Suprapubic skin (tissue), 4 donors: ENCODE measurements around the gene WDR7. TPM values are rescaled to one million over a fixed set of nuclear protein-coding genes. Genes with fewer than 3 reads are reported as not detected.

ENCODE experiments used
- DNase-seq, 2 donors: peaks; one replicate each; pipeline ENCODE4 v3.0.0-alpha.2; 2019; ENCODE audit warnings: low spot score in 2 of 2
- H3K27ac ChIP-seq: fragments of 200-600 bp; sonication (generic); one replicate; pipeline ENCODE4 v1.5.1; 2019
- H3K27me3 ChIP-seq: fragments of 200-600 bp; sonication (generic); one replicate; pipeline ENCODE4 v1.5.1; 2019
- H3K36me3 ChIP-seq: fragments of 200-600 bp; sonication (generic); one replicate; pipeline ENCODE4 v1.5.1; 2019
- H3K4me1 ChIP-seq: fragments of 200-600 bp; sonication (generic); one replicate; pipeline ENCODE4 v1.5.1; 2019
- H3K4me3 ChIP-seq: fragments of 200-600 bp; sonication (generic); one replicate; pipeline ENCODE4 v1.5.1; 2019; ENCODE audit warnings: mild to moderate bottlenecking
- H3K9me3 ChIP-seq: fragments of 200-600 bp; sonication (generic); one replicate; pipeline ENCODE4 v1.5.1; 2019
- EP300 ChIP-seq: sonication (generic); formaldehyde crosslinking; IDR thresholded peaks from one replicate; pipeline ENCODE4 v1.6.1; 2017; ENCODE audit warnings: antibody characterized with exemption
- POLR2A ChIP-seq, 2 donors: fragments of 450-650 bp; IDR thresholded peaks; one replicate each; pipeline ENCODE4 v1.6.1; 2017; ENCODE audit warnings: antibody characterized with exemption in 2 of 2, mild to moderate bottlenecking in 2 of 2, moderate library complexity in 2 of 2
- POLR2AphosphoS5 ChIP-seq, 3 donors: sonication (generic); formaldehyde crosslinking; IDR thresholded peaks; one replicate each; pipeline ENCODE4 v1.6.1; 2017; ENCODE audit warnings: antibody characterized with exemption in 3 of 3
- WGBS: methylation state at CpG from one replicate; pipeline ENCODE4 v1.1.5; 2018; 5-methylcytosine and 5-hydroxymethylcytosine counted together
- total RNA-seq, 4 donors: library from RNA; depleted of rRNA; stranded (reverse); fragments of >200 nt; gene quantifications; one replicate each; pipeline ENCODE4 v1.1.0, GENCODE V29; 2016
- TF ChIP-seq, protein P1 (sequence below), 2 donors: fragments of 200-600 bp in 1 of 2; fragments of 450-650 bp in 1 of 2; sonication (generic) in 1 of 2; IDR thresholded peaks; one replicate each; pipeline ENCODE4 v1.5.1; 2016 to 2019; ENCODE audit warnings: antibody characterized with exemption in 2 of 2, mild to moderate bottlenecking in 1 of 2, moderate library complexity in 1 of 2

Gene WDR7
- total RNA-seq, 4 donors from 2014 or later = 14.4 to 29.2 (median 20.2) TPM

DNA sequence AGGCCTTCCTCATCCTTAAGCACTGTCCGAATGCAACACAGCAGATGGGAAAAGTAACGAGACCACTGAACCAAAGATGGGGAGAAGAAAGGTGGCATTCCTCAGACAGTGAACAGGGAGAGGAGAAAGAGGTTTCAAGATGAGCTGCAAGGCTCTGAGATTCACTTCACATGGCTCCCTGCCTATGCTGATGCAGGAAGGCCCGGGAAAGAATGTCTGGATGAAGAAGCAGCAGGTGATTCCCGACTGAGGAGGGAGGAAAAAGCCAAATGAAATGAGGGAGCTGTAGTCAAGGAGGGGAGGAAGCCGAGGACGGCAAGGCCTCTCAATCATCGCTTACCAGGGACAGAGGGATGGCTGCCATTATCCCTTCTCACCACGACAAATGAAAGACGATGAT, 397.2 kb downstream of the WDR7 start:
- no peak for DNase-seq
- Histone ChIP-seq H3K27me3 (no peaks in the 10 kb centered on the region), H3K27ac (no peak overlapping the region), H3K36me3 (no peaks in the 10 kb centered on the region), H3K4me1 (no peaks in the 10 kb centered on the region), H3K4me3 (no peak overlapping the region), H3K9me3 (no peaks in the 10 kb centered on the region)
- no peak for TF ChIP-seq POLR2AphosphoS5 (IDR thresholded peaks at IDR 0.05)
- TF ChIP-seq POLR2A (IDR thresholded peaks at IDR 0.05) = no peak
- TF ChIP-seq, protein P1, sequence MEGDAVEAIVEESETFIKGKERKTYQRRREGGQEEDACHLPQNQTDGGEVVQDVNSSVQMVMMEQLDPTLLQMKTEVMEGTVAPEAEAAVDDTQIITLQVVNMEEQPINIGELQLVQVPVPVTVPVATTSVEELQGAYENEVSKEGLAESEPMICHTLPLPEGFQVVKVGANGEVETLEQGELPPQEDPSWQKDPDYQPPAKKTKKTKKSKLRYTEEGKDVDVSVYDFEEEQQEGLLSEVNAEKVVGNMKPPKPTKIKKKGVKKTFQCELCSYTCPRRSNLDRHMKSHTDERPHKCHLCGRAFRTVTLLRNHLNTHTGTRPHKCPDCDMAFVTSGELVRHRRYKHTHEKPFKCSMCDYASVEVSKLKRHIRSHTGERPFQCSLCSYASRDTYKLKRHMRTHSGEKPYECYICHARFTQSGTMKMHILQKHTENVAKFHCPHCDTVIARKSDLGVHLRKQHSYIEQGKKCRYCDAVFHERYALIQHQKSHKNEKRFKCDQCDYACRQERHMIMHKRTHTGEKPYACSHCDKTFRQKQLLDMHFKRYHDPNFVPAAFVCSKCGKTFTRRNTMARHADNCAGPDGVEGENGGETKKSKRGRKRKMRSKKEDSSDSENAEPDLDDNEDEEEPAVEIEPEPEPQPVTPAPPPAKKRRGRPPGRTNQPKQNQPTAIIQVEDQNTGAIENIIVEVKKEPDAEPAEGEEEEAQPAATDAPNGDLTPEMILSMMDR (IDR thresholded peaks at IDR 0.05) = no peak
- TF ChIP-seq EP300 = no peak
- WGBS = 71% methylated on average over 9 of the region's 9 CpGs

DNA sequence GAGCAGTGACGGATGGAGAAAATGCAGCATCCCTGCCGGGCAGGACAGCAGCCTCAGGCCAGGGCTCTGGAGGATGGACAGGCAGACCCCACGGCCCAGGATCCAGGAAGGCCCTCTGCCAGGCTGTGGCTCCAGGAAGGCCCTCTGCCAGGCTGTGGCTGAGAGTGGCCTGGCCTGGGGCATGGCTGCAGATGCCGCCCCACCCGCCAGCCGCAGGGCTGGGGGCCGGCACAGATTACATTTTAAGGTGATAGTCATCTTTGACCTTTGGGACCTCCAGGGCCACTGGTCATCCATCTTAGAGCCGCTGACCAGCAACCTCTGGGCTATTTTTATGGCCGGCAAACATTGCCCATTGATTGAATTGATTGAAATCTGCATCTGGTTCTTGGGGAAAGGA, 397.7 kb downstream of the WDR7 start:
- Histone ChIP-seq H3K4me1 (no peaks in the 10 kb centered on the region), H3K9me3 (no peaks in the 10 kb centered on the region), H3K27me3 (no peaks in the 10 kb centered on the region), H3K27ac (no peak overlapping the region), H3K4me3 (no peak overlapping the region), H3K36me3 (no peaks in the 10 kb centered on the region)
- no peak for DNase-seq
- 36% methylated on average over 3 of the region's 9 CpGs for WGBS
- TF ChIP-seq POLR2AphosphoS5 (IDR thresholded peaks at IDR 0.05) (no peak), POLR2A (IDR thresholded peaks at IDR 0.05) (no peak), EP300 (no peak)
- TF ChIP-seq, protein P1 (IDR thresholded peaks at IDR 0.05) = no peak

DNA sequence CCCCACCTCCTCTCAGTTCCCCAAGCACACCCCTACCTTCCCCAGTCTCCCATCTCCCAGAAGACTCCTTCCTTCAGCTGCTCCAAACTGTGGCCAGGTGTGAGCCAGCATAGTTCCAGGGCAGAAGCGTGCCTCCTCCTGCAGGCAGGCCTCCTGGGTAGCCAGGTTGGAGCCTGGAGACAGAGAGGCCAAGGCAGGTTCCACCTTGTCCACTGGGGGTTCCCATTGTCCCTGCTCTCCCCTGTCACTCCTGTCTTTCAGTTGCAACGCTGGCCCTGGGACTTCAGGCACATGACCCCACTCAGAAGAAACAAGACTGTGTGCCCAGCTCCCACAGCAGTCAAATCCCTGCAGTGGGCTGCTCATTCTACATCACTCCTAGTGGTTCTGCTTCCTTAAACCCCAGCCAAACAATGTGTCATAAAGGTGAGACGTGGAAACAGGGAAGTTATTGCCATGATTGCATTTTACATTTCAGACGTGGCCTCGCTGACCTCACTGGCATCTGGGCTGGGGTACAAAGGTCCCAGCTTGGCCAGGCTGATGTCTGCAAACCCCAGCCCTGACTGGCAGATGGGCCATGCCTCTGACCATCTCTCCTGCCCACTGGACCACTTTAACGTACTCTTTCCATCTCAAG, 399.3 kb downstream of the WDR7 start:
- no peaks in the 10 kb centered on the region for H3K4me1 ChIP-seq
- TF ChIP-seq POLR2A (IDR thresholded peaks at IDR 0.05) = no peak
- no peak for TF ChIP-seq POLR2AphosphoS5 (IDR thresholded peaks at IDR 0.05)
- TF ChIP-seq, protein P1 (IDR thresholded peaks at IDR 0.05) = no peak
- TF ChIP-seq EP300 = no peak
- no peaks in the 10 kb centered on the region for H3K9me3 ChIP-seq
- H3K27me3 ChIP-seq = no peaks in the 10 kb centered on the region
- no peak overlapping the region for H3K27ac ChIP-seq
- H3K36me3 ChIP-seq = no peaks in the 10 kb centered on the region
- 65% methylated on average over 5 of the region's 6 CpGs for whole genome bisulfite sequencing
- DNase-seq = no peak
- H3K4me3 ChIP-seq = no peak overlapping the region

DNA sequence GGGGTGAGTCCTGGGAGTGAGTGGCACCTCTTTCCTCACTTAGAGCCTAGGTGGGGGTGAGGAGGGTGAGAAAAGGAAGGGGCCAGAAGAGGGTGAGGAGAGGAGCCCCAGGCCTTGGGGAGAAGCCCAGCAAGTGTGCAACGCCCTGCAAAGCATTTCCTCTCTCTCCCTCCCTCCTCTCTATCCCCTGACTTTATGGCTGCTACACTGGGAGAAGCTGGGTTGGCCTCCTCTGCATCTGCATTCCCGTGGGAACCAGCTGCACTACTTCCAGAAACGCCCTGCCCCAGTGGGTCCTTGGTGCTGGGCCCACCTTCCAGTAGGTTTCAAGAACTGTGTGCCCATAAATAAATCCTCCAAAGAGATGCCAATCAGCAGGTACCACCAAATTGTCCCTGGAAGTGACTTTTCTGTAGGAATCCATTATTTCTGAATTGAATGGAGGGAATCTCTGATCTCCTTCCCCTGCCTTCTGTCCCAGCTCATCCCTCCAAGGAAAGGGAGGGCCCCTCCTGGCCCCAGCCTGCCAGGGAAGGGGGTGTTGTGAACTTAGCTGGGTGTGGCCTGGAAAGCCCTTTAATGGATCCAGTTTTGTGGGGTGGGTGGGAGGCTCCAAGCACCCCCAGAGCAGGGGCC, 400.0 kb downstream of the WDR7 start:
- DNase-seq = no peak
- WGBS = 21% methylated on average over 3 of the region's 3 CpGs
- TF ChIP-seq, protein P1 (IDR thresholded peaks at IDR 0.05) = no peak
- TF ChIP-seq POLR2AphosphoS5 (IDR thresholded peaks at IDR 0.05) (no peak), POLR2A (IDR thresholded peaks at IDR 0.05) (no peak), EP300 (no peak)
- Histone ChIP-seq H3K27me3 (no peaks in the 10 kb centered on the region), H3K27ac (no peak overlapping the region), H3K36me3 (no peaks in the 10 kb centered on the region), H3K9me3 (no peaks in the 10 kb centered on the region), H3K4me1 (no peaks in the 10 kb centered on the region), H3K4me3 (no peak overlapping the region)

DNA sequence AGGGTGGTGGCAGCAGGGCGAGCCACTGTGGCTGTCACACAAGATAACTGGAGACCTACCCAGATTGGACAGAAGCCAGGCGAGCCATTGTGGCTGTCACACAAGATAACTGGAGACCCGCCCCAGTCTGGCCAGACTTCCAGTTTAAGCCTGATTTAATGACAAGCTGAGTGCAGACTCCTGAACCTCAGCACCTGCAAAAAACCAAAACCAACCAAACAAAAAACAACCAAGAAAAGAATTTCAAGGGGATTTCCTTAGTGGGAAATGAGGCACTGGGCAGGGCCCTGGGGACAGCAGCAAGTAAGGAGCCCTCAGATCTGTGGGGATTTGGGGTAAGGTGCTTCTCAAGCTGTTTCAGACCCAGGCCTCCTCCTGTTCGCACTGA, 400.5 kb downstream of the WDR7 start:
- H3K4me3 ChIP-seq = no peak overlapping the region
- 70% methylated on average over 4 of the region's 4 CpGs for WGBS
- no peak overlapping the region for H3K27ac ChIP-seq
- no peaks in the 10 kb centered on the region for H3K9me3 ChIP-seq
- H3K4me1 ChIP-seq = no peaks in the 10 kb centered on the region
- H3K36me3 ChIP-seq = no peaks in the 10 kb centered on the region
- no peak for DNase-seq
- no peaks in the 10 kb centered on the region for H3K27me3 ChIP-seq
- no peak for TF ChIP-seq POLR2A (IDR thresholded peaks at IDR 0.05)
- TF ChIP-seq, protein P1 (IDR thresholded peaks at IDR 0.05) = no peak
- no peak for TF ChIP-seq POLR2AphosphoS5 (IDR thresholded peaks at IDR 0.05)
- no peak for TF ChIP-seq EP300
